HK-2 (cell line): ENCODE results near the gene SRPK2.
A peak's percentile ranks its signal among the peaks of the same experiment; 100 is the strongest.
"Not testable (repeated sequence)": the region's sequence is repeated elsewhere in the genome, so short reads cannot be mapped to it uniquely, and the experiment has no call there.

Experiments used
- DNase-seq: peaks from one replicate; pipeline ENCODE4 v3.0.0-alpha.2; 2018; ENCODE audit not compliant: unreplicated experiment

Gene SRPK2

DNA sequence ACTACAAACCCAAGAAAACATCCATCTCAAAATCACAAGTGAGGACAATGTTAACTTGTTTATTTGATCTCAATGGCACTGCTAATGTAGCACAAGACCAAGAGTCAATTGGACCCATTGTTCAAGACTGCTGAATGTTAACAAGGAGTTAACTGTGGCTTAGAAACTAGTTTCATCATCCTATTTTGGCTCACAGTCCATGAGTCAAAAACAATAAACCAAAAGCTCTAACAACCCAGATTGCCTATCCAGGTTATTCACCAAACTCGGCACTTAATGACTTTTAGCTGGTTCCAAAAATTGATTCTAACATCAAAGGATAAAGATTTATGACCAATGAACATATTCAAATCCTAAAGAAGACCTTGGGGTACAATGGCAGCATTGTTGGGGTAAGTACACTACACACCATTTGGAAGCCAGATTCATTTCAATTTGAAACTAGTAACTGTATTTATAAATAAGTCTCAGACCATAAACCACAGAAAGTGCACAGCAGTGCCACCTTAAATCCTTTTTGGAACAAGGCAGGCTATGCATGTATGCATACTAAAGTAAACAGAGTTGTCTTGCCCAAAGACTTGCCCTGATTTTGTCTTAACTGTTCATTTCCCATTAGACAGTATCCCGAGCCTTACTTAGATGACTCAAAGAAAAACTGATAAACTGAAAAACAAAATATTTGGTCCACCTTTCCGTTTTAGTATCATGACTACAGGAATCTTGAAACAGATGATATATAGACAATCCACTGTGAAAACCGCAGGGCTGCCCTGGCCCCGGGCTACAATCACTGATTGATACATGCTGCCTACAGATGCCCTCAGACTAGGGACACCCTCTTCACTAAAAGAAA lies 84.5 kb downstream of the SRPK2 start:
- DNase-seq, result no peak

DNA sequence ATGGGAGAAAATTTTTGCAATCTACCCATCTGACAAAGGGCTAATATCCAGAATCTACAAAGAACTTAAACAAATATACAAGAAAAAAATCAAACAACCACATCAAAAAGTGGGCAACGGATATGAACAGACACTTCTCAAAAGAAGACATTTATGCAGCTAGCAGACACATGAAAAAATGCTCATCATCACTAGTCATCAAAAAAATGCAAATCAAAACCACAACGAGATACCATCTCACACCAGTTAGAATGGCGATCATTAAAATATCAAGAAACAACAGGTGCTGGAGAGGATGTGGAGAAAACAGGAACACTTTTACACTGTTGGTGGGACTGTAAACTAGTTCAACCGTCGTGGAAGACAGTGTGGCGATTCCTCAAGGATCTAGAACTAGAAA lies 88.1 kb downstream of the SRPK2 start:
- not testable (repeated sequence) for DNase-seq

DNA sequence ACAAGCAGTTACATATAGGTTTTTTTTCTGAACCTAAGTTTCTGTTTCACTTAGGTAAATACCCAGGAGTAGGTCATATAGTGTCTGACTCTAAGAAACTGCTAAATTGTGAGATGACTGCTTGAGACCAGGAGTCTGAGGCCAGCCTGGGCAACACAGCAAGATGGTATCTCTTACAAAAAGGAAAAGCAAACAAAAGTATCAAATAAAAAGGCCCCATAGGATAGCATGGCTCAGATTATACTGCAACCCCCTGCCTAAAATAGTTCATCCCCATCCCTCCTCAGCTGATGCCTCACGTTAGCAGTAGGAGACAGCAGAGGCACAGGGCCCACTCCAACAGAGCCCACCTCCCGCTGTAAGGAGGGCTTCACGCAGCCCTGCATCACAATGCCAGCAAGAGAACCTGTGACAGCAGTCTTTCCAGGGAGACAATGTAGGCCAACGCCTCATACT lies 90.3 kb downstream of the SRPK2 start:
- DNase-seq, result no peak

DNA sequence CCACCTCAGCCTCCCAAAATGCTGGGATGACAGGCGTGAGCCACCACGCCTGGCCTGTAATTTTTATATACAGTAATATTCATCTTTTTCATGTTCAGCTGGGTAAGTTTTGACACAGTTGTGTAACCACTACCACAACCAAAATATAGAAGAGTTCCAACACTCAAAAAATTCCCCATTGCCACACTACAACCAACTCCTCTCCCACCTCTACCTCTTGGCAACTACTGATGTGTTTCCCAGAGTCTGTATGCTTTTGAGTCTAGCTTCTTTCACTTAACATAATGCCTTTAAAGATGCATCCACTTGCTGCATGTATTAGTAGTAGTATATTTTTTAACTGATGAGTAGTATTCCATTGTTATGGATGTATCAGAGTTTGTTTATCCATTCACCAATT lies 90.7 kb downstream of the SRPK2 start:
- no peak for DNase-seq

DNA sequence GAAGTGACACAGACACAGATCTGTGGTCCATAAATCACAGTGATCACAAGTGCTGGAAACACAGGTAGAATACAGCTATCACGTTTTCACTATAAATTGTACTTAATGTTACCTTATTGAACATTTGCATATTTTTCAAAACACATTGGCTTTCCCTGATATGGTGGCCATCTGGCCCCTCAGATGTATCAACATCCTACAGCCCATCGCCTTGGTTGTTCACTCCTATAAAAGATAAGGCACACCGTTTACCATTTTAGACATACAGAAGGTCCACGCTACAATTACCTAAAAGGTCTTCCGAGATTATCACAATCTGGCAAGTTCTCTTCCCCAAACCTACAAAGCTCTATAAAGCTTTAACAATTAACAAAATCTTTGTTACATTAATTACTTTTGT lies 91.4 kb downstream of the SRPK2 start:
- DNase-seq, result no peak

DNA sequence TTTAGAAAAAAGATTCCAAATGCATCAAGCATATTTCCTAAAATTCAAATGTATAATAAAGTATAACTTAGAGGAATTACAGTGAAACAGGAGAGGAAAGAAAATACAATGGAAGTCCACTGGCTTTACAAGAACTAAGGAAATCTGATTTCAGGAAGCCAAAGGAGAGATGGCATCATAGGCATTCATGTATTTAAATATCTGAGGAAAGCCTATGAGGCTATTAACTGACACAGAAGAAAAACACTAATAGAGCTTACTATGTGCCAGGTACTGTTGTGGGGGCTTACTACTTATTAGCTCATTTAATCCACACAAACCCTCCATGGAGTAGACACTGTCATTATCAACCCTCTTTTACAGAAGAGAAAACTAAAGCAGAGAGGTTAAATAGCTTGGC lies 92.2 kb downstream of the SRPK2 start:
- DNase-seq, result no peak

DNA sequence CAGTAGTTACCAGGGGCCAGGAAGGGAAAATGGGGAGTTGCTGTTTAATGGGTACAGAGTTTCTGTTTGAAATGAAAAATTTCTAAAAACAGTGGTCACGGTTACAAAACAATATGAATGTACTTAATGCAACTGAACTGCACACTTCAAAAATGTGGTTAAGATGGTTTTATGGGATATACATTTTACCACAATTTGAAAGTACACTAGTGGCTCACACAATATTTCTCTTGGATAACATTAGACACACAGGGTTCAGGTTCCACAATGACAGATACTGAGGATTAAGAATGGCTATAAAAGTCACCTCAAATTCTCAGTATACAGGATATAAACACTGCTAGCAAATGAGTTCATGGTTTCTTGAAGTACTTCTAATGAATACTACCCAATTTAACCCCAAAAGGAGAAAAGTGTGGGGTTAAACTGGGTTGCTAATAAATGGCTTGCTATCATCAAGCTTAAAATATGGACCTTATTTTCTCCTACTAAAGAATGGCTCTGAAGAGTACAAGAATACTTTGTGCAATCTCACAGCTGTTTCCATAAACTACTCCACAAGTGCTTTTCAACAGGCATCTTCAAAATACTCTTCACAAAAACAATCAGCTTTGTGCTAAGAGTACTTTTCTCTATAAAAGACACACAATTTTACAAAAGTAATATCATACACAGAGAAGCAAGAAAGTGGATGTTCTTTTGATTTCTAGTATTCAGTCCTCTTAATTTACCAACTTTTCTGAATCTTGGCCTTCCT lies 92.9 kb downstream of the SRPK2 start:
- no peak for DNase-seq

DNA sequence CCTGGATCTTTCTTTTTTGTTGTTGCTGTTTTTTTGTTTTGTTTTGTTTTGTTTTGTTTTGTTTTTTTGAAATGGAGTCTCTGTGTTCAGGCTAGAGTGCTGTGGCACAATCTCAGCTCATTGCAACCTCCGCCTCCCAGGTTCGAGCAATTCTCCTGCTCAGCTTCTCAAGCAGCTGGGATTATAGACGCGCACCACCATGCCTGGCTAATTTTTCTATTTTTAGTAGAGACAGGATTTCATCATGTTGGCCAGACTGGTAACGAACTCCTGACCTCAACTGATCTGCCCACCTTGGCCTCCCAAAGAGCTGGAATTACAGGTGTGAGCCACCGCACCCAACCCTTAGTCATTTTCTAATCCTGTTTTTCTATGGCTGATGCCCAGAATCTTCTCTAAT lies 94.2 kb downstream of the SRPK2 start:
- DNase-seq, result not testable (repeated sequence)

DNA sequence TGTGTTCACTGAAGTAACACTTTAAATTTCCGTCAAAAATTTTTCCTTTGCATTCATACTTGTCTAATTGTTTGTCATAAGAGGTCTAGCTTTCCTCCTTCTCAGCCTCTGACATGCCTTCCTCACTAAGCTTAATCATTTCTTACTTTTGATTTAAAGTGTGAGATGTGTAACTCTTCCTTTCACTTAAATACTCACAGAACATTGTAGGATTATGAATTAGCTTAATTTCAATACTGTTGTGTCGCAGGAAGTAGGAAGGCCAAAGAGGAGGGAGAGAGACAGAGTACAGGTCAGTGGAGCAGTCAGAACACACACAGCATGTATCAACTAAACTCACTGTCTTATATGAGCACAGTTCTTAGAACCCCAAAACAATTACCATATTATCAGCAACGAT lies 99.0 kb downstream of the SRPK2 start:
- DNase-seq, result no peak

DNA sequence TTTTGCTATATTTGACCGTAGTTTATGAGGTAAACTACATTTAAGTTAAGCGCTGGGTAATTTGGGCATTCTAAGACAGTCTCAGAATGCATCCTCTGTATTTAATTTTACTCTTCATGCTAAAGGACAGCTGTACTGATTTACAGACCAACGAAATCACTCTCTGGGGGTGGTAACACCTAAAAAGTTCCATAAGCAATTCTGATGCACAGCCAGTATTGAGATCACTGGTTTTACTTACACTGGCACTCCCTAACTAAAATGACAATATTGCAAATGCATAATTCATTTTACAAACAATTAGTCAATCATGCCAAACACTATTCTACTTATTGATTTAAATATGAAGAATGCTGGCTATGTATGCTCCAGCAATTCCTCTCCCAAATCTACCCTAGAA lies 102.3 kb downstream of the SRPK2 start:
- DNase-seq, result no peak

DNA sequence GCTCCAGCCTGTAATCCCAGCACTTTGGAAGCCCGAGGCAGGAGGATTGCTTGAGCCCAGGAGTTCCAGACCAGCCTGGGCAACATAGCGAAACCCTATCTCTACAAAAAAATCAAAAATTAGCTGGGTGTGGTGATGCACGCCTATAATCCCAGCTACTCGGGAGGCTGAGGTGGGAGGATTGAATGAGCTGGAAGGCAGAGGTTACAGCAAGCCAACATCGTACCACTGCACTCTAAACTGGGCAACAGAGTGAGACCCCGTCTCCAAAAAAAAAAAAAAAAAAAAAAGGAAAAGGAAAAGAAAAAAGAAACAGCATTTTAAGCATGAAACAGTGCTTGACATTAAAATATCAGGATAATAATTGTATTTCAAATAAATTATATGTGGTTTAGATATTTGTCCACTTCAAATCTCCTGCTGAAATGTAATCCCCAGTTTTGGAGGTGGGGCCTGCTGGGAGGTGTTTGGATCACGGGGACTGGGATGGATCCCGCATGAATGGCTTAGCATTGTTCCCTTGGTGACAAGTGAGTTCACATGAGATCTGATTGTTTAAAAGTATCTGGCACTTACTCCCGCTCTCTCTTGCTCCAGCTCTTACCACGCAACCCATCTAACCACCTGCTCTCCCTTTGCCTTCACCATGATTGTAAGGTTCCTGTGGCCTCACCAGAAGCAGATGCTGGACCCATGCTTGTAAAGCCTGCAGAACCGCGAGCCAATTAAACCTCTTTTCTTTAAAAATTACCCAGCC lies 103.4 kb downstream of the SRPK2 start:
- DNase-seq, result no peak

DNA sequence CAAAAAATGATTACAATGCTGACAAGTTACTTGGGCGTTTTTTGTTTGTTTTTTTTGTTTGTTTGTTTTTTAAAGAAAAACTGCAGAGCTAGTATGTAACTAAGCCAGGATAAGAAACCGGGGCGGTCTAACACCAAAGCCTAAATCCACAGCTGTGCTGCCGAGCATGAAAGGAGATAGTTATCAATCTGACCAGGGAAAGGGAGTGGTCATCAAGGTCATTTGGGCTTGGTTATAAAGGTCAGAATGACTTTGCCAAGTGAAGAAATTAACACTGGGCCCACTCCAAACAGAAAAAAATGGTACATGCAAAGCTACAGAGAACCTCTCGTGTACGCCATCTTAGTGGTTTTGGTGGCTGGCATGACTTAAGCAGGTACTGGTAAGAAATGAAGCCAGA lies 104.7 kb downstream of the SRPK2 start:
- DNase-seq, result no peak

DNA sequence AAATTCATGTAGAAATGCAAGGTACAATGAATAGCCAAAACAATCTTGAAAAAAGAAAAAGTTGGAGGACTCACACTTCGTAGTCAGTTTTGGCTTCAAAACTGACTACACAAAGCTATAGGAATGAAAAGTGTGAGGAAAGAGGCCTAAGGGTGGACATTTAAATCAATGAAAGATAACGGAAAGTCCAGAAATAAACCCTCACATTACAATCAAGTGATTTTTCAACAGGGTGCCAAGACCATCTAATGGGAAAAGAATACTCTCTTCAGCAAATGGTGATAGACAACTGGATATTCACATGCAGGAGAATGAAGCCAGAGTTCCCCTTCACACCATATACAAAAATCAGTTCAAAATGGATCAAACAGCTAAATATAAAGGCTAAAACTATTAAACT lies 106.8 kb downstream of the SRPK2 start:
- DNase-seq, result no peak

DNA sequence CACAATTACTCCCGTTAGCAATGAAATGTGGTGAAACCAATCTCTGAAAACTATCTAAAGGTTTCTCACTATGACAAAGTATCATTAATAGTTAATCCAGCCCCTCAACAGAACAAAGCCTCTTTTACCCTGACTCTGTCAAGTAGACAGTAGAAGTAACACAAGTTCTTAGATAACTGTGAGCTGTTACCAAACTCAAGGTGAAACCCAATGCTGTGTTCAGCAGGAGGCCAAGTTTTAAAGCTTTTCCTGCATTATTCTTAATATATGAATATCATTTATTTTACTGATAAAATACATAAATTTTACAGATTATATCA lies 109.1 kb downstream of the SRPK2 start:
- no peak for DNase-seq

DNA sequence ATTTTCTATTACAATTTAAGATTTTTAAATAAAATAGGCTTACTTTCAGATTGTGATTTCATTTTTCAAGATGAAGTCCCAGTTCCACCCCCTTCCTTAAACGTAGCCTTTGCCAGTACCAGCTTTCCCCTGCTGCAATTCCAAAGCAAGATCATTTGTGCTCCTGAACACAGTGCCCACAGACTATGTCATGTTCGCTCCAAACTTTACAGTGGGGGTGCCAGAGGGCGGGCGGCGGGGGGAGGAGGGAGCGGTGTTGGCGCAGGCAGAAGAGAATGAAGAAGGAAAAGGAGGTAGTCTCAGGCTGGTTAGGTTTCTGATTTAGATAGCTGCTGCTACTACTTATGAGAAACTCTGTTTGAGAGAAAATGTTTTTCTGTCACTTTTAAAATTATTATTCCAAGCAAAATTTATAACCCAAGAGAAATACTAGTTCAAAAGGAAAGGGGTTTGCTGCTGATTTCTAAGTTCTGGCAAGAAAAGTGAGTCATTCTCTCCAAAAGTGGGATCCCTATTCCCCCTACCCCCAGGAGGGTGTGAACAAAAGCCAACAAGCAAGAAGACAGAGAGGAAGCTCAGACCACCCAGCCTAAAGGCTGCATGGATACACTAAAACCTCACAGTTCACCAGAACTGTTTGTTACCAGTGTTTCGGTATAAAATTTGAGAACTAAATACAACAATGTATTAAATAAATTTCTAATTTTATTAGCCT lies 109.6 kb downstream of the SRPK2 start:
- no peak for DNase-seq

DNA sequence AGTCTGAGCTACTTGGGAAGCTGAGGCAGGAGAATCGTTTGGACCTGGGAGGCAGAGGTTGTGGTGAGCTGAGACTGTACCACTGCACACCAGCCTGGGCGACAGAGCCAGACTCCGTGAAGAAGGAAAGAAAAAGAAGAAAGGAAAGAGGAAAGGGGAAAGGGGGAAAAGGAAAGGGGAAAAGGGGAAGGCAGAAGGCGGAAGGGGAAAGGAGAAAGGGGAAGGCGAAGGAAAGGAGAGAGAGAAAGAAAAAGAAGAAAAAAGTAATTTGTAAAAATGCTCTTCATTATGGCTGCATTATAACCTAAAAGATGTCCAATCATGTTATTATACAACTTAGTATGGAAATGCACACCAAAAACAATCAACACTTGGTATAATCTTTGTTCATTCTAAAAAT lies 110.2 kb downstream of the SRPK2 start:
- no peak for DNase-seq

DNA sequence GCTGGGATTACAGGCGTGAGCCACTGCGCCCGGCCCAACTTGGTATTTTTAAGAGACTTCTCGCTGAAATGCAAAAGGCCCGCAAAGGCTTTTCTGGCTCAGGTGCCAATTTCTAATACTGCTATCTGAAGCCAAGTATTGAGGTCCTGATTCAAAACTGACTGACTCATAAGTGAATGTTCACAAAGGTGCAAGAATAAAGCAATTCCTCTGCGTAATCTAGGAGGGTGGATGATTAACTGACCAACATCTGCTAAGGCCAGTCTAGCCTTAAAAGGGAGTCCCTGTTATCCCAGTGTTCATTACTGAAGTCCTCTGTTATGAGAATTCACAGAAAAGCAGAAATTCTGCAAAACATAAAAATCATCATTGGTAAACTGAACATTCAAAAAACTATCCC lies 111.4 kb downstream of the SRPK2 start:
- DNase-seq, result peak; percentile 32

DNA sequence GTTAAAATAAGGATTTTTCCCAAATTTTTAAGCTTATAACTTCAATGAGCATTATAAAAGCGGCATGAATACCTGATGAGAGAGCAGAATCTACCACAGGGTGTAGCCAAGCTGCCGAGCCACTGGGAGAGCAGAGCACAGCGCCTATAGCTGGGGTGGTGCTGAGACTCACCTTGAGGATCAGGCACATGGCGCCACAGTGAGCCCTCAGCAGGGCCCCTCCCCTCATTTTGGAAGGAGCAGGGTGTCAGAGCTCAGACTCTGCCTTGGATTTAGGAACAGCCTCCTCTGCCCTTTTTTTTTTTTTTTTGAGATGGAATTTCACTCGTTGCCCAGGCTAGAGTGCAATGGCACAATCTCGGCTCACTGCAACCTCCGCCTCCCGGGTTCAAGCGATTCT lies 118.6 kb downstream of the SRPK2 start:
- no peak for DNase-seq

DNA sequence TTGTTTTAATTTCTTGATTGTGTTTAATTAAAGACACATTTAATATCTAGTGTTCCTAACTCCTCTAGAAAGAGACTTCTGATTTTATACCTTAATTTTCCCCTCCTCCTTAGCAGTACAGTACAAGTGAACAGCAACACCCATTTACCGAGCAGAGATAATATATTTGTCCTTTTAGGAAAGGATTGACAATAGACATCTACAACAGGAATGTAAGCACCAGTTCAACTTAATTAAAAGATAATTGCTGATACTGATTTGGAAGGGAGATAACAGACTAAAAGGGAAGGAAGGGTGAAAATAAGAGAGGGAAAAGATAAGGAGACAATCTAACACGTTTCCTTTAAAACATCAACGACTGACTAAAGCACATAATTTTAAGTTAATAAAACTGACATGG lies 119.3 kb downstream of the SRPK2 start:
- no peak for DNase-seq

DNA sequence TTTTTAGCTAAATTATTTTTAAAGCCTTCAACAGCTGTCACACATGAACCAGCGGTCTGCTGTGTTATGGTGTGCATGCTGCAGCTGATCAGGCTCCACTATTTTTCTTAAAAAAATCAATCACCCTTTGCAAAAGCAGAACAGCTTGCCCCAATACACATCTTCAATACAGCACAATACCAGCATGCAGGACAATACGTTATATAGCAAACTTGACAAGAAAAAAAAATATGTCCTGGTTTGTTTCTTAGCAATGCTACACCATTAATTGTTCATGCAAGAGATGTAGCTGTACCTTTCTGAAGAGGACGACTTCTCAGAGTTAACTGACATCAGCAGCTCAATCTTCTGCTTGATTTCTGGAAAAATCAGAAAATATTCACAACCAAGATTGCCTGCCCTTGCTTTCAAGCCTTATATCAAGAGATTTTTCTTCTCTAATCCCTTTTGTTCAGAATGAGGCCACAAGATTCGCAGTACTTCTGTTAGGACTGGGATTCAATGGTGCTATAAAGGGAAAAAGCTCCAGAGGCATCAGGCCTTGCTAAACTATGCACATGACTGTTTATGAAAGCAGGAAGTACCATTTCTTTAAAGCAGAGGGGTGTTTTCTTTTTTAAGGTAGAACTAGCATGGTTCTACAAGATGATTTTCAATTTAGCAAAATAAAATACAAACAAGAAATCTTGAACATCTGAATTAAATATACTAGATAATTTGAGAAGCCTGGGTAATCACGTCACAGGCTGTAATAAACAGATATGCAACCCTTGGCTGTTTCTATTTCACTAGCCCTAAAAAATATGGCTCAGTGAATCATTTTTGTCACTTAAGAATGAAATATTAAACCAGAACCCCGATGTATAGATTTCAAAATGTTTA lies 120.0 kb downstream of the SRPK2 start:
- no peak for DNase-seq

DNA sequence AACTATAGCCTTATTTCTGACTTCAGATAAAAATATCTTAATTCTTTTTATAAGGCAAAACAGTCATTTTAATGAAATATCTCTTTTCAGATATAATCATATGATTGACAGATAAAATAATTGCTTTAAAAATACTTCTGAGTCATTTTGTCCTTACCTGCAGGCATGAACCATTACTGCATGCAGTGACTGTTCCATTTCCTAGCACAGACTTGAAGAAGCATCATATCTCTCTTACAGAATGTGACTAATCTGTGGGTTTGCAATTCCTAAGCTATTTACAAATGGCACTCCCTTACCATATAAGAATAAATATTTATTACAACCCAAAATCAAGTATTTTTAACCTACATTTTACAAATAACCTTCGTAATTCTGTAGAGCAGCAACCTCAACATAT lies 120.7 kb downstream of the SRPK2 start:
- DNase-seq, result no peak
